A549 (cell line): ENCODE results near the gene GOLGA6A.
"Not testable (repeated sequence)": the region's sequence is repeated elsewhere in the genome, so short reads cannot be mapped to it uniquely, and the experiment has no call there.

ENCODE experiments used
- EP300 ChIP-seq, 2 experiments: fragments of >200 bp; sonication (Bioruptor Twin); formaldehyde crosslinking; IDR thresholded peaks; 2 replicates in 1 of 2; 3 replicates in 1 of 2; pipeline ENCODE4 v1.6.1; 2016 to 2017
- MAFK ChIP-seq: fragments of 450-650 bp; IDR thresholded peaks from 2 replicates; pipeline ENCODE4 v1.6.1; 2014; ENCODE audit not compliant: partially characterized antibody
- POLR2AphosphoS2 ChIP-seq: conservative IDR thresholded peaks from 2 replicates; pipeline ENCODE4 v1.6.1; 2012; ENCODE audit warnings: low read length, improper control_type of control experiment, inconsistent platforms

DNA sequence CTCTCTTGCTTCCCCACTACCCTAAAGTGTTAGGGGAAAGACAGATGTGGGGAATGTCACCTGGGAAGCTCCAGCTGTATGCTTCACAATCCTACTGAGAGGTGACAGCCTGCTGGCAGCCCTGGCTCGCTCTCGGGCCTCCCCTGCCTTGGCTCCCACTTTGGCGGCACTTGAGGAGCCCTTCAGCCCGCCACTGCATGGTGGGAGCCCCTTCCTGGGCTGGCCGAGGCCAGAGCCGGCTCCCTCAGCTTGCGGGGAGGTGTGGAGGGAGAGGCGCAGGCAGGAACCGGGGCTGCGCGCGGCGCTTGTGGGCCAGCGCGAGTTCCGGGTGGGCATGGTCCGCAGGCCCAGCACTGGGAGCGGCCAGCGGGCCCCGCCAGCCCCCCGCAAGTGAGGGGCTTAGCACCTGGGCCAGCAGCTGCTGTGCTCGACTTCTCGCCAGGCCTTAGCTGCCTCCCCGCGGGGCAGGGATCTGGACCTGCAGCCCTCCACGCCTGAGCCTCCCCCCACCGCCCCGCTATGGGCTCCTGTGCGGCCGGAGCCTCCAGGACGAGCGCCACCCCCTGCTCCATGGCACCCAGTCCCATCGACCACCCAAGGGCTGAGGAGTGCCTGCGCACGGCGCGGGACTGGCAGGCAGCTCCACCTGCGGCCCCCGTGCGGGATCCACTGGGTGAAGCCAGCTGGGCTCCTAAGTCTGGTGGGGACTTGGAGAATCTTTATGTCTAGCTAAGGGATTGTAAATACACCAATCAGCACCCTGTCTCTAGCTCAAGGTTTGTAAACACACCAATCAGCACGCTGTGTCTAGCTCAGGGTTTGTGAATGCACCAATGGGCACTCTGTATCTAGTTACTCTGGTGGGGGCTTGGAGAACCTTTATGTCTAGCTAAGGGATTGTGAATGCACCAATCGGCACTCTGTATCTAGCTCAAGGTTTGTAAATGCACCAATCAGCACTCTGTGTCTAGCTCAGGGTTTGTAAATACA is 29.8 kb downstream of the GOLGA6A start:
- not testable (repeated sequence) for TF ChIP-seq MAFK; POLR2AphosphoS2; EP300 (IDR thresholded peaks at IDR 0.05)
